GM21786 (cell line): ENCODE data around the gene SOX6.

Experiments used
- ATAC-seq: cut with Tn5 transposase; IDR thresholded peaks from one replicate; pipeline ENCODE4 v1.9.1; 2021; ENCODE audit not compliant: unreplicated experiment

The SOX6 gene

DNA sequence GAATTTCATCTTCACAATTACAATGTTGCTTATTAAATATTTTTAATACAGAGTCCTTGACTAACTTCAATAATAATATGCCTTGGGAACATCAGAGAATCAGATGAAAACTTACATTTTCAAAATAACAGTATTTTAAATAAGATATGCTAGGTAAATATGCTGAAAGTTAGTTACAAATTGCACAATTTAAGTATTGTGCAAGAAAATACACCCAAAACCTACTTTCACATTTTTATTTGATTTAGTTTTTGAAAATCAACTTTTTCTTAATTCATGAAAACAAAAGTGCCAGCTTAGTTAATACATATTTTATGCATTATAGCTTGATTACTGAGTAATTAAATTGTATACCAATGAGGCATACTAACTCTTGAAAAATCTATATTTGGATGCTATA is 76.8 kb downstream of the SOX6 start:
- ATAC-seq = no peak

DNA sequence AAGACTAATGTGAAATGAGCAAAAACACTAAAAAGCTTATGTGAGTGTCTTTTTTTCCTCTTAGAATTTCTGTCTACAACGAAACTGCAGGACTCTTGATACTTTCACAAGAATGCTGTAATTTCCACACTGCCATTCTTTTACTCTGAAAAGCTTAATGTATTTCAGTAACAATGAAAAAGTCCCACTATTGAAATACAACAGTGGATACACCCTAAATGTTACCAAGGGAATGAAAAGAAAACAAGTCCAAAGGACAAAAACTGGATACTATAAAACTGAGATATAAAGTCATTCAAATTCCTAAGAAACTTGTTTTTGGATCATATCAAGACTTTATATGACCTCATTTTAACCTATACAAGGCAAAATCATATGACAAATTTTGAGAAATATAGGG is 77.4 kb downstream of the SOX6 start:
- no peak for ATAC-seq

DNA sequence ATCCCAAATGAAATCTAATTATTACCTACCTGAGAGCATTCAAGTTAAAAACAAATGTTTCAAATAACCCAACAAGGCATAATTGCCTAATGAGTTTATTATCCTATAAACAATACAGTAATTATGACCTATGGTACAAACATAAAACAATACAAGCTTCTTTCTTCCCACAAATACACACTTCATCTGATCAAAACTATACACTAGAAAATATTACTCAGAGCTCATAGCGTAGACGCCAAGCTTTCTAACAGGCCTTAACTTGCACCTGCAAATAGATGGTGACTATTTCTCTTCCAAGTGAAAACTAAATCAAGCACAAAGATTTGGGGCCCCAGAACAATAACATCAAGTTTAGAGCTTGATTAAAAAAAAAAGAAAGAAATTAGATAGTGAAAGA is 78.1 kb downstream of the SOX6 start:
- no peak for ATAC-seq

DNA sequence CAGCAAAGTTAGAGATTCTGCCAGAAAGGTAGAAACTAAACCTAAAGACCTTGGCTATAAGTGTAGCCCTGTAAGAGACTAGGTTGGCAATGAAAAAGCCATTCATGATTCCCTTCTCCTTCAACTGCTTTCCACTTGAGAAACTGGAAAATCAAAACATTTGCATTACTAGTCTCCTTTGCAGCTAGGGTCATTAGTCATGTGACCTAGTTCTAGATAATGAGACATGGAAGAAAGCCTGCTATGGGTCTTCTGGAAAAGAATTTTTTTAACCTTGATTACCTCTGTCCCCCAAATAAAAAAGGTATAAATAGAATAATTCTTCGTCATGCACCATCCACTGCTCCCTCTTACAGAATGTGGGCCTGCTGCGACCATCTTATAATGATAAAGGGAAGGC is 80.1 kb downstream of the SOX6 start:
- no peak for ATAC-seq

DNA sequence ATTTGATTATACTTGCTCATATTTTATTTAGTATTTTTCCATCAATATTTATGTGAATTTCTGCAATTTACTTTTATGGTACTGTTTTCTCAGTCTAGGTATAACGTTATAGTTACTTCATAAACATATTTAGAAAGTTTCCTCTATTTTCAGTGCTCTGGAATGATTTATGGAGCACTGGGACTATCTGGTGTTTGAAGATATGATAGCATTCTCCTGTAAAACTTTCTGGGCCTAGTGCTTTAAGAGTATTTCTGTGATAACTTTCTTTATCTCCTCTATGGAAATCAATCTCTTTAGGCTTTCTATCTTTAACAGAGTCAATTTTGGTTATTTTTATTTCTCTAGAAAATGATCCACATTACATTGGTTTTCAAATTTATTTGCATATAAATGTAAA is 85.1 kb downstream of the SOX6 start:
- ATAC-seq = no peak

DNA sequence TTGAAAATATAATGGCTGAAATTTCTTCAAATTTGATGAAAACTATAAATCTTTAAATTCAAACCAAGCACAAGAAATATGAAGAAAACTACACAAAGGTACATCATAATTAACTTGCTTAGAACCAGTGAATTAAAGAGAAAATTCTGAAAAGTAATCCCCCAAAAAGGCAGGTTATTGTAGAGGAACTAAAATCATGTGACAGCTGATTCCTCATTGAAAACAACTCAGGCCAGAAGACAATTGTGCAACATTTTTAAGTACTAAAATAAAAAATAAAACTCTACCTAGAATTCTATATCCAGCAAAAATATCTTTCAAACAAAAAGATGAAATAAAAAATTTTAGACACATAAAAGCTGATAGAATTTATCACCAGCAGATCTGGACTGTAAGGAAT is 90.3 kb downstream of the SOX6 start:
- ATAC-seq = no peak

DNA sequence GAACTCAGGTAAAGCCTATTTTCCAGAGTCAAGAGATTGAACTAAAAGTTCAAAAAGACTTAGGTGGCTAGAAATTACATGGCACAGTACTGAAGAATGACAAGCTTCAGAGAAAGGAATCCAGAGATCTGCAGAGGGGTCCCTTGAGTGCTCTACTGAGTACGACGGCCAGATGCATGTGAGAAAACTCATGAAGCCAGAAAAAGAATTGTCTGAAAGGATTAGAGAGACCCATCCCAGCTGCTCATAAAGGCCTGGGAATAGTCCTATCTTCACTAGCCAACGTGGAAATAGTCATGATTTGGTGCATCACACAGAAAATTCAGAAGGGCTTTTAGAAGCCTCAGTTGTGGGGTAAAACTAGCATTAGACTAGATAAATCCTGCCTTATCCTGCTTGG is 91.3 kb downstream of the SOX6 start:
- no peak for ATAC-seq

DNA sequence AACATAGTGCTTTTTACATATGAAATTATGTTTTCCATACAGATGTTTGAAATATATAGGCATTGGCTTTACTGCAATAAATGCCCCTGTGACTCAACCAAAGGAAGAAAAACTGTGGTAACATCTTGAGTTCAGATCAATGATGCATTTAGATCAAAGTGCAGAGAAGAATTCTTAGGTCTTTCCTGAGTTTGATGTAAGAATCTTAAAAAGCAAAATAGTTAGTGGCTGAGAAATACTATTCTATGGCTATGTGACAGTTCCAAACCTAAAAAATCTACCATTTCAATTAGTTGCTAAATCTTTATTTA is 93.7 kb downstream of the SOX6 start:
- peak; percentile 5 for ATAC-seq

DNA sequence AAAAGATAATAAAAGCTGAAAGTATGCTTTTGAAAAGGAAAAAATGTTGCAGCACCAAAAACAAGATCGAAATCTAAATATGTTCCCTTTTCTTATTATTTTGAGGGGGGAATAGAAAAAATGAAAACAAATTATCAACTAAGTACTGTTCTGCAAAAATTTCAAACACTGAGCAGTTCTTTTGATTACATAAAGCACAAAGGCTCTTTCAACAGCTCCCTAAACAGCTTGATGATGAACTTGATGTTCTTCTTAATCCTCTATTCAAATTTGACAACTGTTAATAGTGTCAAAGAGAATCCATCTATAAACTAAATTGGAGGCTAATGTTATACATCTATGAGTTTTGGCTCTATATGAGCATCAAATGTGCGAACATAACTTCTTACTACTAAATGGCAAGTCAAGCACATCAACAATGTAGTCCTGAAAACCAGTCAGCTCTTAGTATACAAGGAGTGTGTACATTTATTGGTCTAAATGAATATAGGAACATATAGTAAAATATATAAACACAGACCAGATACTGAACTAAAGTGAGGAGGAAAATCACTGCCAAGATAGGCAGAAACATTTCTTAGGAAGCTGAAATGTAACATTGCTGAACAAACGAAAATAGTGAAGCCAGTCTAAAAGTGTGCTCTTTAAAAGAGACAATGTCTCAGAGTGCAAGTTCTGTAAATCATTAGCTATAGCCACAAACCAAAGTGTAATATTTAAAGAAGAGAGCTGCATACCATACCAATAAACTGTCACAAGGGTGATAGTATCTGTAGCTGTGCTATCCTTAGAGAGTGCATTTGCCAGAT is 94.3 kb downstream of the SOX6 start:
- peak; percentile 97 for ATAC-seq

DNA sequence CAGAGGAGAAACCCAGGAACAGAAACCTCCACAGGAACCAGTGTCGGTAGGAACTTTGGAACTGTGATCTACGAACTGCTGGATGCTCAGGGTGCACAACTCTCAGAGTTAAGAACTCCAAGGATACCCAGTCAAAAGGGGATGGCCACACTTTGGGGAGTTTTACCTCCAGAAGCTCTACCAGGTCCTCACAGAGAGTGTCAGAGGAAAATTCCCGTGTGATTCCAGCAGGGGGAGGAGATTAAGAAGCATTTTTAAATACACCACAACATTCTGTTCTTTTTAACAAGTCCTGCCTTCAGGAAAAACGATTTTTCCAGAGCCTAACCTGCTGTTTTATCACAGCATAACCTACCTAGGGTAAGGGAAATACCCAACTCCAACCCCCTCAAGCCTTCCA is 104.0 kb downstream of the SOX6 start:
- ATAC-seq = no peak

DNA sequence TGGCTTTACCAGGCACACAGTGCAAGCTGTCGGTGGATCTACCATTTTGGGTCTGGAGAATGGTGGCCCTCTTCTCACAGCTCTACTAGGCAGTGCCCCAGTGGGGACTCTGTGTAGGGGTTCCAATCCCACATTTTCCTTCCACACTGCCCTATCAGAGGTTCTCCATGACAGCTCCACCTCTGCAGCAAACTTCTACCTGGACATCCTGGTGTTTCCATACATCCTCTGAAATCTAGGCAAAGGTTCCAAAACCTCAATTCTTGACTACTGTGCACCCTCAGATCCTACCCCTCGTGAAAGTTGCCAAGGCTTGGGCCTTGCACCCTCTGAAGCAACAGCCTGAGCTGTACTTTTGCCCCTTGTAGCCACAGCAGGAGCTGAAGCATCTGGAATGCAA is 108.1 kb downstream of the SOX6 start:
- ATAC-seq = no peak

DNA sequence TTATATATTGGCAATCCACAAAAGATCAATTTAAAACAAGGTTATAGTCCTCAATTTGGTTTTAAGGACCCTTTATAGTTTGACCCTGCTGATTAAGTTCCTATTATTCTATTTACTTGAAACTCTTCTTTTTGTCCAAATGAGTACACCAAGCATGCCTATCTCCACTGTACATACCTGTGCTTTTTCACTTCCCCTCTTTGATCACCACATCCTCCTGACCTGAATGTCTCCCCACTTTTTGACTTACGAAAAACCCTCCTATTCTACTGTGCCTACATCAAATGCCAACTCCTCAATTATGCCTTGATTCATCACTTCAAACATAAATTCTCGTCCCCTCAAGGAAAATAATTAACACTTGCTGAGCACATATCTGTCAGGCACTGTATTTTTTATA is 113.5 kb downstream of the SOX6 start:
- ATAC-seq = peak; percentile 100

DNA sequence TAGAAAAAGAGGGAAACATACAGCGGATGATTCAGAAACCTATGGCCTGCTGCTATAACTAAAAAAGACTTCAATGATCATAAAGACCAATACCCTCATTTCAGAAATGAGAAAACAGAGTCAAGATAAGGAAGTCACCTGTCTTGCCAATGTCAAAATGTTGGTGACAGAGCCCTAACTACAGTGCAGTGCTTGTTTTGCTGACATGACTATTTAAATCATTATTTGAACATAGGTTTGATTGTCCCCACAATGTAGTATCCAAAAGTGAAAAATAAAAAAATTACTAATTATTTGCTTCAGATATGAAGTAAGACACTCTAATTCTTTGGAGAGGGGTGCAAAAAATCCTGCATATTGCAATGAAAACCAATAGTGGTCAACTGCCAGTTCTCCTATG is 115.7 kb downstream of the SOX6 start:
- ATAC-seq = no peak

DNA sequence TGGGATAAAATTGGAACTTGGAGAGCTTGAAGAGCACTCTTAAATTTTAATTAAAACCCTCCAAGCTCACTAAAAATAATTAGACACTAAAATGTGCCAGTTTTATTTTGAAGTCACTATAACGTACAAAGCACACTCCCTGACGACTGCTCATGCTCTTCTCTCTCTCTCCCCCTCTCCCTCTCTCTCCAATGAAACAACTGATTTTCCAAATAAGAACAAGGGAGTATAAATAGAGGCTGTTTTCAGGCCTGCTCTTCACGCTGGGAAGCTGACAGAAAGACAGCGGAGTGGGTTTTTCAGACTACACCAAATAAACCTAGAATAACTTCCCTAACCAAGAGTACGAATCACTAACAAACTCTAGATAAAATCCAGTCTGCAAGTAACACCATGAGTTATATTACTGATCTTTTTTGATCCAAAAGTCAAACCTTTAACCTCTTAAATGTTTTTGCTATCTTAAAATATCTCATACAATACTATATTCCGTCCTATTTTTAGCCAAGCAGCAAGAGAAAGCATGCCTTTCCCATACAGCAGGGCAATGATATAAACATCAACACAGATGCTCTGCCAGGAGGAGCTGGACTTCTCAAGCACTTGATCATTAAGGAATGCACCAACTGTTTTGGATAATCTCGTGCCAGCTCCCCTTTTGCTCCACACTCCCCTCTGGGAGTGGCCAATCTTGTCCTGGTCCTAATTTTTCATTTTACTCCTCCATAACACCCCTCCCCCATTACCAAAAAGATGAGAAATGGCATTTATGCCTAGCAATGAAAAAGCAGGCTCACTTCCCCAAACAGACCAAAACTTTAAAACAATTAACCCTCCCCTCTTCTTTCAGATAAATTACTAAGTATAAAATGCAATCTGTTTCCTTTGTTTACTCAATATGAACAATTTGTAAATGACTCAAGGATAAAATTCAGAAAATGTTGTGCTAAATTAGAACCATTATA is 116.9 kb downstream of the SOX6 start:
- no peak for ATAC-seq

DNA sequence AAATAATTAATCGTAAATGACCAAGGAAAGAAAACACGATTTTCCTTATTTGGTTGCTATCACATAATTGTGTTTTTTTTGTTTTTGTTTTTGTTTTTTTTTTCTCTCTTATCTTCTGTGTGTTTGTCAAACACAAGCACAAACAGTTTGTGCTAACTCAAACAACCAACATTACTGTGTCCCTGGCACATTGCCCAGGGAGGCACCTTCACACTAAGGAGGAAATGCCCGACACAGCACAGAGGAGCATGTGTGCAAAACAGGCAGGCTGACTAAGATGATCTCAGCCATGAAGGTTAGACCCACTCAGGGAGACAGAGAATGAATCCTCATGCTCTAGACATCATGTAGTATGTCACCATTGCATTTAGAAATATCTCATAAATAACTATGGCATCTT is 130.1 kb downstream of the SOX6 start:
- peak; percentile 59 for ATAC-seq

DNA sequence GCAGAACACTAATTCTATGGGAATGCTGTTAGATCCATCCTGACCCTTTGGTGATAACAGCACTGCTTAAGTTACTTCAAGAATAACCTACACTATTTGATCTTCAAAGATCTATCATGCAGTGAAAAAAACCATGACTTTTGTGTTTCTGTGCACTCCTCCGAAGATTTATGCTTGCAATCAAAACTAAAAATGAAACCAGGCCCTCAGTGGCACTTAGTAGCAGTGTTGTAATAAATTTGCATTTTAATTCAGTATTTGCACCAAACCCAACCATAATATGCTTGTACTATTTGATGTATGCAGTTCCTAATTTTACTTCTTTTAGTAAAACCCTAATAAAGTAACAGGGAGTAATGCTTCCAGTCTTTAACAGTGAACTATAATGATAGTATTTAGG is 130.7 kb downstream of the SOX6 start:
- no peak for ATAC-seq

DNA sequence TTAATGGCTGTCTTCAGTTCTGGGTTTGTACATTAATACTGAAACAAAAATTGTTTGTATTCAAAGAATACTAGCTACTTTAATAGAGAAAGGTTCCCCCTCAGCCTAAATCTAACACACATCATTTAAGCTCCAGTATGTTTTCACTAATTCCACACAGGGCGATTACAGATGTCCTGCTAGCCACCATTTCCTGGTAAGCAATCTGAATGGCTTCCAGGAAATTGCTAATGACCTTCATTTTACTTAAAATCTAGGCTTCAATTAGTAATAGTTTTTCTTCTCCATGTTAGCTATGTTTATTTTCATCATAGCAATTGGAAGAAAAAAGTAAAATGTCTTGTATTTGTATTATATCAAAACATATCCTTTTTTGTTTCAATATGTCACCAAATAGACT is 132.8 kb downstream of the SOX6 start:
- ATAC-seq = no peak

DNA sequence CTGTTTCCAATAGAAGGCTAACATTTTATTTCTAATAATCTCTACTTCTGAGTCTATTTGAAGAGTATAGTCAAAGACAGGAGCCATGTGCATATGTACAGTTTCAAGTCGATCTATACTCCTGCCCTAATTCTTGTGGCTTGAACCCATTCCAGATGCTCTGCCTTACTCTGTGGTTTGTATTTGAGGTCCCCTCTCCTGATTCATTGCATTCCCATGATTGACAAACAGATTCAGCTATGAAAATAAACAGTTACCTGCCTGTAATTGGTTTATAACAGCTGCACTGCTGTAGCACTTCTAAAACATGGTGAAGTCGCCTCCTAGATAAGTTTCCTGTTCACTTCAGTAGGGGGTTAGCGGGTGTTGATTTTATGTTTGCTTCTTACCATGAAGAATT is 138.7 kb downstream of the SOX6 start:
- no peak for ATAC-seq

DNA sequence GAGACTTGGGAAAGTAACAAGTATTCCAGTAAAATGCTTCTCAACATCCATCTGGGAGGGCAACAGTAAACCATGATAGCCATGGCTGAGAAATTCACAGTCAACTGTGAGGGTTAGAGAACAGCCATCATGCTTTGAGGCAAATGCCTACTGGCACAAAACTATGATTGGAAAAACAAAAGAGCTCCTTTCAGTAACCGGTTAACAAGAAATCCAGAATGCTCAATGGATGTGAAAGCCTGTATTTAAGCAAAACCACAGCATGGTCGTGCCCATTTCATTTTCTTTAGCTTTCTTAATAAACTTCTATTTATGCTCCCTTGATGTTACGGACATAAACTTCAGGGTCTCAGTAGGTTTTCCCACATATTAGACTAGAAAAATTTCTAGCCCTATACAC is 139.5 kb downstream of the SOX6 start:
- ATAC-seq = no peak

DNA sequence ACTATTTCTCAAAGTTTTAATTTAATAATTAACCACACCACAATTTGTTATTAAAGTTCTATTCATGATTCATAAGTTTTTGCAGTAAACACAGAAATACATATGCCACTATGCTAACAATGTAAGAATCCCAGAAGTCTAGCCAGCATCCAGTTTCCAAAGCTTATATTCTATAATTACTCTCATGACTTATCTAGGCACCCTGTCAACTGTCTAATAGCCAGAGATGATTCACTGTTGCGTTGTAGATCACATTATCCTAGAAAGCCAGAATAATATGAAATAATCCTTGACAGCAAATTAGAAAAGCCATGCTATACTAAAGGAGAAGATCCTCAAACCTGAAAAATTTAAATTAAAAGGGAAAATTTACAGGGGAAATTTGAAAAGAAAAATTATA is 141.0 kb downstream of the SOX6 start:
- no peak for ATAC-seq

DNA sequence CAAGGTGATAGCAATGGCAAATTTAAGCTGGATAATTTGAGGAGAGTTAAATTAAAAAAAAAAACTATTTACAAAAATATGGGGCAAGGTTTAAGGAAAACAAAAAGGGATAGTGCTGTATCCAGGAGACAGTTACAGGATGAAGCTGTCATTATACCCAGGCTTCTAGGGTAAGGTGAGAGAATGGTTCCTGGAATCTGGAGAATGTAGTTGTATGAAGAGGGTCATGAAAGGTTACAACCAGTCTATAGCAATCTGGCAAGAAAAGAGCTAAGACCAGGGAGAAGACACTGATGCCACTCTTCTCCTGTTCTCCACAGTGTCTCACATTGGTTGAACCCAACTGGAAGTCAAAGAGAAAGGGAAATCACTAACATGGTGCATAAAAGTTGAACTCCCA is 144.9 kb downstream of the SOX6 start:
- no peak for ATAC-seq

DNA sequence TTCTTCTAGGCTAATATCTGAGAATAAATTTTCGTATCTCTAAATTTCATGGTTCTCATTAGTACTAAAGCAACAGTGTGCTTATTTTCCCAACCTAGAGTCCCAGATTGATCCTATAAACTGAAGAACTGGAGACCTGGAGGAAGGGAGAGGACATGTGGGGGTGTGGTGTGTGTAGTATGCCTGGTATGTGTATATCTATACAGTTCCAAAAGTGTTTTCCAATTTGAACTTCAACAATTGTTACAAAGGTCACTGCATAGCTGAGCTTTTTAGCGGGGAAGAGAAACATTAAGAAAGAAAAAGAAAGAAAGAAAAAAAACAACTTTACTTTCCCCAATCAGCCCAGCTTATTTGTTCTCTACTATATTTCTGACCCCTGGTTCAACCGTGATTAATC is 152.1 kb downstream of the SOX6 start:
- no peak for ATAC-seq
